HG03196 (cell line): ENCODE results near the gene NANOS1.
"Not testable (repeated sequence)": the region's sequence is repeated elsewhere in the genome, so short reads cannot be mapped to it uniquely, and the experiment has no call there.

Source experiments
- ATAC-seq: cut with Tn5 transposase; IDR thresholded peaks from one replicate; pipeline ENCODE4 v1.9.1; 2021; ENCODE audit not compliant: unreplicated experiment

Gene NANOS1

GRCh38 chr10:119006451-119007210 is 22.9 kb upstream of the NANOS1 start:
- no peak for ATAC-seq

GRCh38 chr10:119007211-119007574 is 22.3 kb upstream of the NANOS1 start:
- no peak for ATAC-seq

GRCh38 chr10:119020627-119020946 is 8.9 kb upstream of the NANOS1 start:
- ATAC-seq, result no peak

- ATAC-seq, result no peak
Observed at GRCh38 chr10:119022846-119023552, 6.5 kb upstream of the NANOS1 start.

GRCh38 chr10:119023553-119023868 is 6.0 kb upstream of the NANOS1 start:
- ATAC-seq, result no peak

GRCh38 chr10:119024882-119025281 is 4.6 kb upstream of the NANOS1 start:
- no peak for ATAC-seq

GRCh38 chr10:119025336-119025735 is 4.2 kb upstream of the NANOS1 start:
- ATAC-seq, result no peak

- no peak for ATAC-seq
Observed at GRCh38 chr10:119025776-119026175, 3.7 kb upstream of the NANOS1 start.

GRCh38 chr10:119026301-119027110 is 3.0 kb upstream of the NANOS1 start:
- no peak for ATAC-seq

GRCh38 chr10:119028445-119028899 is 1.0 kb upstream of the NANOS1 start:
- not testable (repeated sequence) for ATAC-seq

- peak; percentile 58 for ATAC-seq
Observed at GRCh38 chr10:119028900-119029612, 458 bp upstream of the NANOS1 start.

GRCh38 chr10:119030421-119031250 is 1.1 kb downstream of the NANOS1 start:
- ATAC-seq, result peak; percentile 45

GRCh38 chr10:119031496-119032059 is 2.1 kb downstream of the NANOS1 start:
- no peak for ATAC-seq

- ATAC-seq, result no peak
Observed at GRCh38 chr10:119039161-119039560, 9.6 kb downstream of the NANOS1 start.

- ATAC-seq, result no peak
Observed at GRCh38 chr10:119041326-119041725, 11.8 kb downstream of the NANOS1 start.

- ATAC-seq, result no peak
Observed at GRCh38 chr10:119042169-119042568, 12.7 kb downstream of the NANOS1 start.

- no peak for ATAC-seq
Observed at GRCh38 chr10:119045561-119045960, 16.0 kb downstream of the NANOS1 start.

GRCh38 chr10:119049361-119049760 is 19.8 kb downstream of the NANOS1 start:
- ATAC-seq, result no peak

- no peak for ATAC-seq
Observed at GRCh38 chr10:119049777-119050176, 20.3 kb downstream of the NANOS1 start.

GRCh38 chr10:119051775-119052174 is 22.3 kb downstream of the NANOS1 start:
- no peak for ATAC-seq
